ENCODE measurements around the gene PRR18. TPM values are rescaled to one million over a fixed set of nuclear protein-coding genes. Genes with fewer than 3 reads are reported as not detected.

Gene PRR18
- total RNA-seq, 1 donor from 2014 or later: 0.13 TPM

- Histone ChIP-seq H3K36me3 (ENCODE audit: control insufficient read depth, insufficient read depth, low read length) (no peaks in the 10 kb centered on the region), H3K4me3 (ENCODE audit: low read depth, low read length) (no peak overlapping the region), H3K27me3 (ENCODE audit: control insufficient read depth, insufficient read depth, low read length) (peaks cover 3% of the 10 kb centered on the region)
- peak; percentile 14 for DNase-seq (ENCODE audit: low read depth)
- no peak for TF ChIP-seq CTCF (IDR thresholded peaks at IDR 0.05; ENCODE audit: insufficient read depth, low read length, poor library complexity, severe bottlenecking)
Measured at GRCh38 chr6:166266336-166266735, 41.9 kb downstream of the PRR18 start.

GRCh38 chr6:166262743-166263515, 45.3 kb downstream of the PRR18 start:
- Histone ChIP-seq H3K27me3 (ENCODE audit: control insufficient read depth, insufficient read depth, low read length) (no peaks in the 10 kb centered on the region), H3K36me3 (ENCODE audit: control insufficient read depth, insufficient read depth, low read length) (no peaks in the 10 kb centered on the region), H3K4me3 (ENCODE audit: low read depth, low read length) (no peak overlapping the region)
- TF ChIP-seq CTCF (IDR thresholded peaks at IDR 0.05; ENCODE audit: insufficient read depth, low read length, poor library complexity, severe bottlenecking): no peak
- no peak for DNase-seq (ENCODE audit: low read depth)

GRCh38 chr6:166259296-166259977, 48.8 kb downstream of the PRR18 start:
- no peak overlapping the region for H3K4me3 ChIP-seq (ENCODE audit: low read depth, low read length)
- DNase-seq (ENCODE audit: low read depth): no peak
- no peak for TF ChIP-seq CTCF (IDR thresholded peaks at IDR 0.05; ENCODE audit: insufficient read depth, low read length, poor library complexity, severe bottlenecking)

GRCh38 chr6:166258854-166259276, 49.3 kb downstream of the PRR18 start:
- TF ChIP-seq CTCF (IDR thresholded peaks at IDR 0.05; ENCODE audit: insufficient read depth, low read length, poor library complexity, severe bottlenecking): no peak
- DNase-seq (ENCODE audit: low read depth): no peak
- Histone ChIP-seq H3K4me3 (ENCODE audit: low read depth, low read length) (no peak overlapping the region), H3K36me3 (ENCODE audit: control insufficient read depth, insufficient read depth, low read length) (no peaks in the 10 kb centered on the region), H3K27me3 (ENCODE audit: control insufficient read depth, insufficient read depth, low read length) (peaks cover 3% of the 10 kb centered on the region)

More at GRCh38 chr6:166259296-166259977, 48.8 kb downstream of the PRR18 start:
- no peaks in the 10 kb centered on the region for H3K27me3 ChIP-seq (ENCODE audit: control insufficient read depth, insufficient read depth, low read length)
- no peaks in the 10 kb centered on the region for H3K36me3 ChIP-seq (ENCODE audit: control insufficient read depth, insufficient read depth, low read length)

GRCh38 chr6:166257911-166258318, 50.3 kb downstream of the PRR18 start:
- TF ChIP-seq CTCF (IDR thresholded peaks at IDR 0.05; ENCODE audit: insufficient read depth, low read length, poor library complexity, severe bottlenecking): no peak
- H3K27me3 ChIP-seq (ENCODE audit: control insufficient read depth, insufficient read depth, low read length): peaks cover 11% of the 10 kb centered on the region
- no peak for DNase-seq (ENCODE audit: low read depth)
- H3K36me3 ChIP-seq (ENCODE audit: control insufficient read depth, insufficient read depth, low read length): no peaks in the 10 kb centered on the region
- no peak overlapping the region for H3K4me3 ChIP-seq (ENCODE audit: low read depth, low read length)

Other genes starting within 250 kb of the PRR18 start
- gene TBXT, start 140.5 kb downstream of the PRR18 start, total RNA-seq: not detected in 2 replicates
- 59.7 and 74.1 TPM in 2 replicates for gene SFT2D1, start 34.2 kb upstream of the PRR18 start, total RNA-seq
- gene MPC1, start 74.5 kb upstream of the PRR18 start, total RNA-seq: 20.3 and 27.9 TPM in 2 replicates